Pulmonary artery endothelial cell (primary cell): ENCODE results near the gene IRF3. TPM values are rescaled to one million over a fixed set of nuclear protein-coding genes. Genes with fewer than 3 reads are reported as not detected.
"Not testable (repeated sequence)": the region's sequence is repeated elsewhere in the genome, so short reads cannot be mapped to it uniquely, and the experiment has no call there.

Experiments
- DNase-seq: peaks from one replicate; pipeline ENCODE4 v3.0.0-alpha.2; 2011; ENCODE audit warnings: low read depth, low spot score
- total RNA-seq: library from RNA; depleted of rRNA; stranded (reverse); fragments of >200 nt; gene quantifications from 2 replicates; pipeline ENCODE4 v1.2.3, GENCODE V29; 2014

Gene IRF3
- total RNA-seq, 1 donor from 2014 or later = 51.4 TPM

DNA sequence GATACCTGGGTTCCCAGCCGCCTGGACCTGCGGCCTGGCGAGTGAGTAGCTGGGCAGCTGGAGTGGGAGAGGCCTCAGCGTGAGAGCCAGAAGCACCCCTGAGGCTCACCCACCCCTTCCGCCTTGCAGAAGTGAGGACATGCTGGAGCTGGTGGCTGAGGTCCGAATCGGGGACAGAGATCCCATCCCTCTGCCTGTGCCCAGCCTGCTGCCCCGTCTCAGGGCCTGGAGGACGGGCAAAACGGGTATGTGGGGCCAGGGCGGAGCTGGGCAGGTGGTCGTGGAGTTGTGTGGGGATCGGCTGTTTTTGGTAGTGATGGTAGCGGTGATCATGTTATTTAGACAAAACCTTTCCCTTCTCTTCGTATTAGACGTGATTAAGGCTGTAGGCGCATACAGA is 19.1 kb downstream of the IRF3 start:
- DNase-seq = no peak

DNA sequence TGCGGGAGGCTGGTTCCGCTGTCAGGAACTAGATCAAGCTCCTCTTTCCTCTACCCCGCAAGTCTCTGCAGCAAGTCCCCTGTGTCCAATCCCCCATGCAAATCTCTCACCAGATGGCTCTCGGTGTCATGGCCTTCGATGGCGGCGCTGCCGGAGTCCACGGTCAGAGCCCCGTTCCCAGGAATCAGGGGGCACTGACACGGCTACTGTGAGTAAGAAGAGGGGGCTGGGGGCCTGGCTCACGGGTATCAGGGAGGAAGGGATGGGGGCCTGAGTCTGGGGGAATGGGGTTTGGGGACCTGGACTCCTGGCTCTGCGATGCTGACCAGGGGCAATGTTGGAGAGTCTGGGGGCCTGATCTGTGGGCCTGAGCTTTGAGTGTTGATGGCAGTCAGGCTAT is 19.7 kb downstream of the IRF3 start:
- DNase-seq = no peak

DNA sequence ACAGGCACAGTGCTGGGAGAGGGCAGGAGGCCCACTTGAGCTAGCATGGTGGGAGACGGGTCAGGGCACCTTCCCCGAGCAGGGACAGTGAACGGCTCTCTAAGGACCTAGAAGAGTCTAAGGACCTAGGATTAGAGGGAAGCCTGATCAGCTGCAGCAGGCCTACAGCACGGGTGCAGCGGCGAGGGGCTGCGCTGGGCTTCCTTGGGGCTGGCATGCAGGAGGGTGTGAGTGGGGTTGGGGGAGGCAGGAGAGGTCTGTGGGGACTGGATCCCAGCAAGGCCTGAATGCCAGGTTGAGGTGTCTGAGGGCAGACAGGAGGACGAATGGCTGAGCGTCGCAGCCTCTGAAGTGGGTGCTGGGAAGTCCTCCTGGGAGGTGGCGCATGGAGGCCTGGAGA is 20.1 kb downstream of the IRF3 start:
- DNase-seq = no peak

DNA sequence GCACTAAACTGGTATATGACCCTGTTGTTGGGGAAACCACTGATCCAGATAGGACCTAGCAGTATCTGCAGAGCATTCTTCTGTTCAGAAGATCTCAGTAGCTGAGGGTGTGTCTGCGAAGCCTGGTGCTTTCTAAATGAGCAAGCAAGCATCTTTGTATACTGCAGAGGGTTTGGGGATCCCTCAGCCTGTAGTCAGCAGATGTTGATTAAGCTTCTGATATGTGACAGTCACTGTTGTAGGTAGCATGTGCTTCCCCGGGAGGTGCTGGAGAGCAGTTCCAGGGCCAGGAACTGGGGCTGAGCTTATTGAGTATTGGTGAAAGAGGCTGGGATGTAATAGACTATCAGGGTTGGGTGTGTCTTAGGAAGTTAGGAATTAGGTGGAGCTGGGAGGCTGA is 22.2 kb downstream of the IRF3 start:
- no peak for DNase-seq

DNA sequence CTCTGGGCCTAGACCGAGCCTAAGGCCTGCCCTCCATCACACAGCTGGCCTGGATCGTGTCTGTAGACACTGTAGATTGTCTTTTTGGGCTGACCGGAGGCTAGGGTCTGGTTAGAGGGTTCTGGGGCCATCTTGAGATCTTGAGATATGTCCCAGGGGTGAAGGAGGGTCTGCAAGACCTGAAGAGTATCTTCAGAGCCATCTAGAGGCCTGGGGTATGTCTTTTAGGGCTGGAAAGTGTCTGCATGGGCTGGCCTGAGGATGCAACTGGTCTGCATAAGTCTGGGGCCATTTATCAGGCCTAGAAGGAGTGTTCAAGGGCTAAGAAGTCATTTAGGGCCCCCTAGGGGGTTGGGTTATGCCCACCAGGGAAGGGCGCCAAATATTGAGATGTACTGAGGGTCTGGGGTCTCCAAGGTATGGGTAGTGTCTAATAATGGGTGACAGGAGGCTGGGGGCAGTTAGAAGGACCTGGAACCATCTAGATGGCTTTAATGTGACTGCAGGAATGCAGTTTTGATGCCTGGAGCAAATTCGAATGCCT is 23.1 kb downstream of the IRF3 start:
- DNase-seq = no peak

DNA sequence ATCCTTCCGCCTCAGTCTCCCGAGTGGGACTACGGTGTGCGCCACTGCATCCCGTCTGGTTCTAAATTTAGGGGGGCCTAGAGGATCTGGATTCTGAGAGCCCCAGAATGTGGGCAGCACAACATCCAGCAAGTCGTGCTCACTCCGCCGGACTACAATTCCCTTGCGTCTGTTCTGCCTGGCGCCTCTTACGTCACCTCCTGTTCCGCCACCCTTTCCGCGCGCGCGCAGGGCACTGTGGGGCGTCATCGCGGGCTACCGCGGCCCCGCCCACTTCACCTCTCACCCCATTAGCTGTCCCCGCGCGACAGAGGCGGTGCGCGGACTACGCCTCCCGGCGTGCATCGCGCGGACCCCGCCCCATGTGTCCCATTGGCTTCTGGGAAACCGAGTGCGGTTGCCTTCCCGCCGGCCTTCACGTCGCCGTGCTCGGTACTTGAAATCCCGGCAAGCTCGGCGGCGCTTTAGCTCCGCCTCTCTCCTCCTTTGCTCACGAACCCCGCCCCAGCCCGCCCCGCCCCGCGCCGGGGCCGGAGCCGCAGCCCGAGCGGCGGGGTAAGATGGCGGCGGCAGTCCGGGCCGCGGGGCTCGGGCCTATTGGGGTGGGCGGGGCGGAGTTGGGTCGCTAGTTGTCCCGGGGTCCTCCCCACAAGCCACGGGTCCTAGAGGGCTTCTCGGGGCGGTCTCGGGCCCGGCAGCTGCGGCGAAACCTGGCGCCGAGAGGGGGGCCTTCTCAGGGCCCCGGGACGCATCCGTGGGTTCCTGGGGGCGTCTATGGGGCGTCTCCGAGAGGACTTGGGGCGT is 23.8 kb downstream of the IRF3 start, which contains the start of gene SCAF1:
Gene SCAF1 (plus strand): TSS at position 522 of the 804 bp plus-strand sequence. CDS start 2,818 bp downstream, outside the sequence.
- peak; percentile 97 for DNase-seq

DNA sequence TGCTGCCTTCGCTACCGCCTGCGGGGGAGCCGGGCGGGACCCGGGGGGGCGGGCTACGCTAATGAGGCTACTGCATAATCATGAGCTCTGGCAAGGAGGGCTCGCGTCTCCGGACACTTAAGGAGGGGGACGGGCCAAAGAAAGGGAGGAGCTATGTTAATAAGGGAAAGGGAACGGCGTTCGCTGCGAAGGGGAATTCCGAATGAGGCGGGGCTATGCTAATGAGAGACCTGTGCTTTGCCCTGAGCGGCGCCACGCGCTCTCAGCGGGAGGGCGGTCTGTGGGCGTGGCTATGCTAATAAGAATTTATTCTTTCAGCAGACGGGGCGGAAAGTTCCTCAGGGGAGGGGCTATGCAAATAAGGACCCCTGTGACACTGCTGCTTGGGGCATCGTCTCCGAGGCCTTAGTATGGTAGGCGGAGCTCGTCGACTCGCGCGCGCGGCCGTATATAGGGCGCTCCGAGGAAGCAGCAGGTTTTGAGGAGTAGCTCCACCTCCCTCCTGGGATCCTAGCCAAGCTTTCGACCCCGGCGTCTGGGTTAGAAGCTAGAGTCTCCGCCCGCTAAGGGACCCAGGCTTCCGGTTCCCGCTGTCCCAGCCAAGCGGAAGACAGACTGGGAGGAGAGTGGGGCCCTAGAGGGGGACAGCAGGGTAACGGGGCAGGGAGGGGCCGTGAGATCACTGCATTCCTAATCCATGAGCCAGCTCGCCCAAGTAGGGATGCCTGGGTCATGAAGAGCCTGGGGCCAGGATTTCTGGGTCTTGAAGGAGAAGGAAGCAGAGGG is 25.4 kb downstream of the IRF3 start, which contains the start of gene RRAS:
Gene RRAS (minus strand): TSS at position 31 of the 786 bp plus-strand sequence. CDS start 45 bp downstream, outside the sequence.
- DNase-seq = peak; percentile 99

DNA sequence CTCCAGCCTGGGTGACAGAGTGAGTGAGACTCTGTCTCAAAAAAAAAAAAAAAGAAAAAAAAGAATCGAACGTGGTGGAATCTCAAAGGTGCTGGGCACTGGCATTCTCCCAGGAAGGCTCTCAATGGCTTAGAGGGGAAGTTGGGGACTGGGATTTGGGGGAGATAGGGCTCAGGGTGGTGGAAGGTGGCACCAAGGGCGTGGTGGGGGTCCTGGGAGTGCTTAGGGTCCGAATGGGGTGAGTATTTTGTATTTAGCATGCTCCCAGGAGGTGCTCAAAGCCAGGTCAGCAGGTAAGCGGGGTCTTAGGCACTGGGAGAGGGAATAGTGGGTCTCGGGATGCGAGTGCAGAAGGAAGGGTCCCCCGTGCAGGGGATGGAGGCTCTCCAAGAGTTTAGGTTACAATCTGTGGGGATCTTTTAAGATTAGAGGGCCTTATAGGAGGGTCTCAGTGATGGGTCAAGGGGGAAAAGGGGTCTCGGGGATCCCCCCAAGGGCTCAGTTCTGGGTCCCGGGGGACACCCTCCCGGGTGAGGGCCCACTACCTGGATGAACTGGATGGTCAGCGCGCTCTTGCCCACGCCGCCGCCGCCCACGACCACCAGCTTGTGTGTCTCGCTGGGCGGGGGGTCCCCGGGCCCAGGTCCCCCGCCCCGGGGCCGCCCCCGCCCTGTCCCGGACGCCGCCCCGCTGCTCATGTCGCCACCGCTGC is 26.1 kb downstream of the IRF3 start:
- no peak for DNase-seq

DNA sequence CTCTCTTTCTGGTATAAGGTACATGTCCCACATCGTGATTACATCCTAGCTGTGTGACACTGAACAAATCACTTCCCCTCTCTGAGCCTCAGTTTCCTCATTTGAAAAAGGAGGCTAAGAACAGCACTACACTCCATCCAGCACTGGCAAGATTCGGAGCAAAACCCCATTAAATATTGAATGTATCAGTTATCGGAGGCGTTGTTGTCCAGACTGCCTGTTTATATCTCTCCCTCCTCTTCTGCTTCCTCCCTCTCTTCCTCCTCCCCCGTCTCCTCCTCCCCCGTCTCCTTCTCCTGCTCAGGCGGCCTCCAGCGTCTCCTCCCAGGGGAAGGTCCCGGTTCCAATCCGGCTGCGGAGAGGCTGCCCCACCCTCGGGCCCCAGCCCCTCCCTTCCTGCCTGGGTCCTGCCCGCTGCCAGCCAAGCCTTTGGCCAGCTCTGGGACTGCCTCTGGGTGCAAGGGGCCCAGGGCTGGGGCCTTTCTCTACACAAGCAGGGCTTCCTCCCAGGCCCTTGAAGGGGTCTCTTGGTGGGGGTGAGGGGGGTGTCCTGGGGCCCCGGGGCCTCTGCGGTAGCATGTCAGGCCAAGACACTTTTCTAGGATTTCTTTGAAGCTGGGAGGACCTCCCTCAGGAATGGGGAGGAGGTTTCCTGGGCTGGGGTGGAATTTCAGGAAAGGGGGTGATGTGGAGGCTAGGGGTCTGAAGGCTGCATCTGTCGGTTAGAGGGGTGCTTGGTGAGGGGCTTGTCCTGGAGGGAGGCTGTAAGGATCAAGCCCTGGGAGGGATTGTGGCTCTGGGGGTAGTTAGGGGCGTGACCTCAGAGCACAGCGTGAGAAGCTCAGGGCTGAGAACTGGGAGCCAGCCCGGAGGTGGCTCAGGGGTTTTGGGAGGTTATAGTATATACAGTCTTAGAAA is 27.6 kb downstream of the IRF3 start:
- no peak for DNase-seq

DNA sequence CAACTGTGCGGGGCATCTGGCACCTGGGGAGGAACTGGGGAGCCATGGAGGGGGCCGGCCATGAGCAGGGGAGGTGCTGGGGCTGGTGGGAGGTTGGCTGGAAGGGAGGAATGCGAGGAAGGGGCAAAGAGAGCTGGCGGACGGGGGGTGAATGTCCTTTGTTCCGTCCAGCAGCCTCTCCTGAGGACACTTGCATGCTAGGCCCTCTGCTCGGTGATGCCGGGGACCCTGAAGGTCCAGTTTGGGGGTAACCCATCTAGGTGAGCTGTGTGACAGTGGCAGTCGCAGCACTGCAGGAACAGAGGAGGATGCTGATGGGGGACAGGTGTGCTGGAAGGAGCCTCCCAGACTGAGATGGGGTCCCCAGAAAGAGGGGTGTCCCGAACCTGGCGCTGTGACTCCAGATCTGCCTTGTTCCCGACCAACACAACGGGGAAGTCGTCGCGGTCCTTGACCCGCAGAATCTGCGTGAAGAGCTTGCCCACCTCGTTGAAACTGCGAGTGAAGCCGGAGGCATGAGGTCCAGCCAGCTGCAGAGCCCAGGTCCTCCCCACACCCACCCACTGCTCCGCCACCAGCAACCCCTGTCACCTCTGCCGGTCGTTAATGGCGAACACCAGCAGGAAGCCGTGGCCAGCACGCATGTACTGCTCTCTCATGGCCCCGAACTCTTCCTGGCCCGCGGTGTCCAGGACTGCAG is 29.3 kb downstream of the IRF3 start:
- no peak for DNase-seq

DNA sequence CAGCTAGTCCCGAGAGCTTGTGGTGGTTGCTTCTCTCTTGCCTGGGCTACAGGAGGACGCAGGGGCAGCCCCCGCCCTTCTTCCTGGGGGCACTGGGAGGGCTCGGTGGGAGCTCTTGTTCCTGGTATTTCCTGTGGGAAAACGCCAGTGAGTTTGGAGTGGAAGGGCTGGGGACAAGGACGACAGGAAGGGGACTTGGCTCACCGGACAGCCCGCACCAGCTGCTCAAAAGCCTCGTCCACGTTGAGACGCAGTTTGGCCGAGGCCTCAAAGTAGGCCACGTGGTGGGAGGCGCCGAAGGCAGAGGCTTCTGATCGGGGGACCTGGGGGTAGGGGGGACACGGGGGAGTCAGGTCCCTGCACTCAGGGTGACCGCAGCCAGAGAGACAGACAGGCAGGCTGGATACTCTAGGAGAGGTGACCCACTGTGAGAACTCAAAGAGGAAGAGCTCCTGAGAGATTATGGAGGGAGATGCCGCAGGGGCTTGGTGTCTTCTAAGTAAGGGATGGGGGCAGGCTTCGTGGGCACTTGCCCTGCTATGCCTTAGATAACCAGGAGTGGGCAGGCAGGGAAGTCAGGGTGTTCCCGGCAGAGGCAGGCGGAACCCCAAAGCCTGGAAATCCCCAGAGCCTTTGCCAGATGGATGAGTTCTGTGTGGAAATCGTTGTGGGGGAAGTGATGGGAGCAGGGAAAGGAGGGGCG is 30.0 kb downstream of the IRF3 start:
- no peak for DNase-seq

DNA sequence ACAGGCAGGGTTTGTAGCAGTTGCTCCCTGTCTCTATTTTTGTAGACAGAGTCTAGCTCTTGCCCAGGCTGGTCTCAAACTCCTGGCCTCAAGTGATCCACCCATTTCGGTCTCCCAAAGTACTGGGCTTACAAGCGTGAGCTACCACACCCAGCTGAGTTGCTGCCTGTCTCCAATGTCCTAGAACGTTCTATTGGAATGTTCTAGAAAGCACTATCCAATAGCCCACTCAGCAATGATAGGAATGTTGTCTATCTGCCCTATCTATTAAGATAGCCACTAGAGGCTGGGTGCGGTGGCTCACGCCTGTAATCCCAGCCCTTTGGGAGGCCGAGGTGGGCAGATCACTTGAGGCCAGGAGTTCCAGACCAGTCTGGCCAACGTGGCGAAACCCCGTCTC is 32.4 kb downstream of the IRF3 start:
- not testable (repeated sequence) for DNase-seq

DNA sequence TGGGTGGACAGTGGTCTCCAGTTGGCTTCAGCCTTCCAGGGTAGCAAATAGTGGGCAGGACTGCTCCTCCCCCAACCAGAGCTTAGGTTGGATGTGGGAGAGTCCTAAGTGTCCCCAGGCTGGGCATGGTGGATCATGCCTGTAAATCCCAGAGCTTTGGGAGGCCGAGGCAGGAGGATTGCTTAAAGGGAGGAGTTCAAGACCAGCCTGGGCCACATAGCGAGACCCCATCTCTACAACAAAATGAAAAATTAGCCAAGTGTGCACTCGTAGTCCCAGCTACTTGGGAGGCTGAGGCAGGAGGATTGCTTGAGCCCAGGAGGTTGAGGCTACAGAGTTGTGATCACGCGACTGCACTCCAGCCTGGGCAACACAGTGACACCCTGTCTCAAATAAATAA is 33.1 kb downstream of the IRF3 start:
- no peak for DNase-seq

DNA sequence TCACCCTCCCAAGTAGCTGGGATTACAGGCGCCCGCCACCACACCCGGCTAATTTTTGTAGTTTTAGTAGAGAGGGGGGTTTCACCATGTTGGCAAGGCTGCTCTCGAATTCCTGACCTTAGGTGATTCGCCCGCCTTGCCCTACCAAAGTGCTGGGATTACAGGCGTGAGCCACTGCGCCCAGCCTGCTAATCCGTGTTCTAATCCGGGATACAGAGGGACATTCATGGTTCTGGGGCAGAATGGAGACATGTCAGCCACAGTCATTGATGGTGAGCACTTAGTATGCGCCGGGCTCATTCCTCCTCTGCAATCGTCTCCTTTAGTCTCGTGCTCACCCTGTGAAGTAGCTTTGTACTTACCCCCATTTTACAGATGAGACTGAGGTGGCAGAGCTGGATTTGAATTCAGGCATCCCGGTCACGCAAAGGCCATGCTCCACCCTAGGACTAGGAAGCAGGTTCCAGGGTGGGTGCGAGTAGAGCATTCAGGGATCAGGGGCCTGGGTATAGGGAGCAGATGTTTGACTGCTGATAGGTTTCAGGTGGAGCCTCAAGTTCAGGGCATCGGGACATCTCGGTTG is 34.0 kb downstream of the IRF3 start:
- no peak for DNase-seq

DNA sequence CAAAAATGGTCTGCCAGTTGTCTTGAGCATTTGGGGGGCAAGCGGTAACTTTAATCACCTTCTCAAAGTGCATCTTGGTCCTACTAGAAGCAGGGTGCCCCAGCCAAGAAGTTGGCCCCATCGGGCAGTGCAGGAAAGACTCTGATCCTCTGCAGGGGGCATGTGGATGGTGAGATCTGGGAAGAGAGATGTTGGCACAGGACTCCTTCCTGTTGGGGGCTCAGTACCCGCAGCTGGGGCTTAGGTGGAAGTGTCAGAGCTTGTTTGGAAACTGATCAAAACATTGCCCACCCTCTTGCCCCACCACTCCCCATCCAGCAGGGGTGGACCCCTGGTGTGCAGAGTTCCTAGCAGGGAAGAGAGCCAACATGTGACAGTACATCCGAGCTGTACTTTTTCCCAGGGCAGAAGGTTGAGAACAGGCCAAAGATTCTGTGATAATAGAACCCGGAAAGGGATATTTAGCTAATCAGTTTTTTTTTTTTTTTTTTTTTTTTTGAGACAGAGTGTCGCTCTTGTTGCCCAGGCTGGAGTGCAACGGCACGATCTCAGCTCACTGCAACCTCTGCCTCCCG is 34.6 kb downstream of the IRF3 start:
- no peak for DNase-seq

DNA sequence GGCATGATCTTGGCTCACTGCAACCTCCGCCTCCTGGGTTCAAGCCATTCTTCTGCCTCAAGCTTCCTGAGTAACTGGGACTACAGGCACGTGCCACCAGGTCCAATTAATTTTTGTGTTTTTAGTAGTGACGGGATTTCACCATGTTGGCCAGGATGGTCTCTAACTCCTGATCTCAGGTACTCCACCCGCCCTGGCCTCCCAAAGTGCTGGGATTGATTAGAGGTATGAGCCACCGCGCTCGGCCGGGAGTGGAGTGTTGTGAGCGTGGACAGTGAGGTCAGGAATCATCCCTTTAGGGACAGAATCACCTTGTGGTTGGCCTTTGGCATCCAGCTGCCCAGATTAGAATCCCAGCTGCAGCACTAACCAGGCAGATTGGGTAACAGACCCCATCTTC is 36.0 kb downstream of the IRF3 start:
- DNase-seq = no peak

DNA sequence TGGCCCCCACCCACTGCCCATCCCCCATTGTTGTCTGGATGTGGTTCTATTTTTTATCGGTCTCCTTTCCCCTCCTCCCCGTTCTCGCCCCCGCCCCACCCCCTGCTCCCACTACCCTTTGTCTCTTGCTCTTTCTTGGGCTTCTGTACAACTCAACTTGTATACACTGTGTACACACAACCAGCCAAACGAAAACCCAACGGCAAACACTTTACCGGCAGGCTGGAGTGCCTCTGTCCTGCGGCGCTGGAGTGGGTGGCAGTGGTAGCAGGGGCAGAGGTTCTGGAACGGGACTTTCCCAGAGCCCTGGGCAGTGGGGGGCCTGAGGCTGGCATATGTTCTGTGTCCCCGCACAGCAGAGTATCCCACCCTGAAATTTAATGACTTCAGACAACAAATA is 39.4 kb downstream of the IRF3 start:
- DNase-seq = no peak
